Stimulated activated CD4-positive, alpha-beta T cell treated with anti-CD3 and anti-CD28 coated beads, Interleukin-15, amount 100 ng/mL, for 24 hours (primary cell): ENCODE results near the gene DMRTC2.

ENCODE experiments used
- DNase-seq: peaks from one replicate; pipeline ENCODE4 v3.0.0-alpha.2; 2020

DMRTC2 gene

GRCh38 chr19:41894350-41894749 is 49.5 kb downstream of the DMRTC2 start:
- DNase-seq: no peak

GRCh38 chr19:41895745-41896580 is 51.1 kb downstream of the DMRTC2 start:
- DNase-seq: no peak

GRCh38 chr19:41896581-41896942 is 51.7 kb downstream of the DMRTC2 start:
- no peak for DNase-seq

- no peak for DNase-seq
Measured at GRCh38 chr19:41897181-41897580, 52.3 kb downstream of the DMRTC2 start.

GRCh38 chr19:41897820-41898219 is 53.0 kb downstream of the DMRTC2 start:
- no peak for DNase-seq

DNA sequence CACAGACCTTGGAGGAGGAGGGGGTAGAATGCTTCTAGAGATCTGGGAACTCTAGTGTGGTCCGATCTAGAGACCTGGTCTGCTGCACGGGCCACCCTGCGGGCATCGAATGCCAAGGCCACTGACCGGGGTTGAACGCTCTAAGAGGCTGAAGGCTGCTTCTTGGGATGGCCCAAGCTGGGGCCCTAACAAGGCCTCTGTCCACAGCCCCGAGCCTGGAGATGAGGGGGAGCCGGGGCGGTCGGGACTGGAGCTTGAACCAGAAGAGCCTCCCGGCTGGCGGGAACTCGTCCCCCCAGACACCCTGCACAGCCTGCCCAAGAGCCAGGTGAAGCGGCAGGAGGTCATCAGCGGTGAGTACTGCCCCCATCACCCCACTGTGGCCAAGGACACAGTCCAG is 53.4 kb downstream of the DMRTC2 start:
- DNase-seq: no peak
